IMR-90 (cell line): Measurements from ENCODE around the gene PSMB1. TPM values are rescaled to one million over a fixed set of nuclear protein-coding genes. Genes with fewer than 3 reads are reported as not detected.

Source experiments
- ATAC-seq: fragments of 200-7000 bp; cut with Tn5 transposase; 2 replicates; pipeline ENCODE4 v1.9.1; 2020; ENCODE audit warnings: low read depth, mild to moderate bottlenecking, moderate library complexity
- BruUV-seq: library from RNA; stranded (reverse); fragments of 400-500 nt; replicated peaks from 2 replicates; lab custom pipeline; 2021; lab: Mats Ljungman, UMichigan
- CTCF ChIA-PET: fragments of 300-600 bp; formaldehyde crosslinking; extraction: SDS; loops from one replicate; lab custom pipeline; 2021; ENCODE audit warnings: antibody characterized with exemption; lab: Yijun Ruan, JAX
- POLR2A ChIA-PET: fragments of 300-600 bp; sonication (Branson Sonifier 250); formaldehyde crosslinking; loops from one replicate; lab custom pipeline; 2022; ENCODE audit warnings: antibody characterized with exemption; ENCODE audit not compliant: unreplicated experiment; lab: Charles Lee
- DNase-seq: peaks from one replicate; pipeline ENCODE4 v3.0.0; 2013
- H2AFZ ChIP-seq: replicated peaks from 2 replicates; pipeline ENCODE3; 2013; ENCODE audit warnings: low read length, mild to moderate bottlenecking; ENCODE audit not compliant: poor library complexity
- H2AK5ac ChIP-seq: 2 replicates; pipeline ENCODE4 v1.6.1; 2013; ENCODE audit warnings: low read depth, low read length, inconsistent platforms
- H2AK9ac ChIP-seq: replicated peaks from 2 replicates; pipeline ENCODE3; 2013; ENCODE audit warnings: mild to moderate bottlenecking, low read depth, low read length, moderate library complexity; ENCODE audit not compliant: poor library complexity
- H2BK120ac ChIP-seq: 2 replicates; pipeline ENCODE4 v1.6.1; 2013; ENCODE audit warnings: low read depth, low read length, inconsistent platforms
- H2BK15ac ChIP-seq: 3 replicates; pipeline ENCODE4 v1.6.1; 2013; ENCODE audit warnings: low read depth, low read length, inconsistent platforms
- H2BK20ac ChIP-seq: 2 replicates; pipeline ENCODE4 v1.6.1; 2013; ENCODE audit warnings: low read depth, mild to moderate bottlenecking, inconsistent platforms, low read length, moderate library complexity
- H2BK5ac ChIP-seq: 2 replicates; pipeline ENCODE4 v1.6.1; 2013; ENCODE audit warnings: mild to moderate bottlenecking, low read depth, low read length, inconsistent platforms; ENCODE audit not compliant: poor library complexity, severe bottlenecking
- H3K14ac ChIP-seq: replicated peaks from 2 replicates; pipeline ENCODE4 v1.6.1; 2013; ENCODE audit warnings: low read depth, low read length, inconsistent platforms
- H3K18ac ChIP-seq: 2 replicates; pipeline ENCODE4 v1.6.1; 2013; ENCODE audit warnings: low read depth, low read length, control low read depth
- H3K23ac ChIP-seq: 2 replicates; pipeline ENCODE4 v1.6.1; 2013; ENCODE audit warnings: low read depth, low read length, inconsistent platforms
- H3K27ac ChIP-seq: 2 replicates; pipeline ENCODE4 v1.5.1; 2013; ENCODE audit warnings: mild to moderate bottlenecking, control low read depth, low read length; ENCODE audit not compliant: insufficient read depth
- H3K27me3 ChIP-seq: 2 replicates; pipeline ENCODE4 v1.6.1; 2013; ENCODE audit warnings: low read length; ENCODE audit not compliant: control insufficient read depth, insufficient read depth
- H3K36me3 ChIP-seq: 2 replicates; pipeline ENCODE4 v1.6.1; 2013; ENCODE audit warnings: low read length, mixed read lengths; ENCODE audit not compliant: control insufficient read depth, insufficient read depth
- H3K4ac ChIP-seq: 2 replicates; pipeline ENCODE4 v1.6.1; 2013; ENCODE audit warnings: low read depth, low read length, inconsistent platforms
- H3K4me1 ChIP-seq: 2 replicates; pipeline ENCODE4 v1.6.1; 2013; ENCODE audit warnings: low read length, mixed read lengths; ENCODE audit not compliant: control insufficient read depth, insufficient read depth
- H3K4me2 ChIP-seq: 2 replicates; pipeline ENCODE4 v1.6.1; 2013; ENCODE audit warnings: low read depth, mild to moderate bottlenecking, control low read depth, low read length, moderate library complexity
- H3K4me3 ChIP-seq: 2 replicates; pipeline ENCODE4 v1.5.1; 2013; ENCODE audit warnings: low read depth, mild to moderate bottlenecking, control low read depth, low read length, moderate library complexity; ENCODE audit not compliant: insufficient read depth
- H3K56ac ChIP-seq: 2 replicates; pipeline ENCODE4 v1.6.1; 2013; ENCODE audit warnings: low read length, inconsistent platforms; ENCODE audit not compliant: insufficient read depth; ENCODE audit errors: extremely low read depth
- H3K79me1 ChIP-seq, 2 experiments: 2 replicates each; pipeline ENCODE4 v1.6.1; 2013; ENCODE audit warnings: low read length in 2 of 2, inconsistent platforms in 1 of 2, low read depth in 1 of 2
- H3K9ac ChIP-seq: 2 replicates; pipeline ENCODE4 v1.6.1; 2013; ENCODE audit warnings: low read depth, low read length, control low read depth
- H3K9me1 ChIP-seq: 2 replicates; pipeline ENCODE4 v1.6.1; 2013; ENCODE audit warnings: low read length, inconsistent platforms; ENCODE audit not compliant: insufficient read depth
- H3K9me3 ChIP-seq: 2 replicates; pipeline ENCODE4 v1.6.1; 2013; ENCODE audit warnings: low read length; ENCODE audit not compliant: control insufficient read depth, insufficient read depth
- H4K20me1 ChIP-seq: 2 replicates; pipeline ENCODE4 v1.6.1; 2013; ENCODE audit warnings: low read length, inconsistent platforms; ENCODE audit not compliant: insufficient read depth
- H4K5ac ChIP-seq: 2 replicates; pipeline ENCODE4 v1.6.1; 2013; ENCODE audit warnings: mild to moderate bottlenecking, low read depth, low read length, control low read depth
- H4K8ac ChIP-seq, 2 experiments: 2 replicates each; pipeline ENCODE4 v1.6.1; 2013; ENCODE audit warnings: low read depth in 2 of 2, low read length in 2 of 2, control low read depth in 1 of 2, inconsistent platforms in 1 of 2
- H4K91ac ChIP-seq: 2 replicates; pipeline ENCODE4 v1.6.1; 2013; ENCODE audit warnings: low read depth, low read length, inconsistent platforms; ENCODE audit not compliant: insufficient read depth
- CEBPB ChIP-seq: IDR thresholded peaks from 2 replicates; pipeline ENCODE4 v1.6.1; 2012; ENCODE audit warnings: low read depth, low read length, improper control_type of control experiment
- MAFK ChIP-seq: IDR thresholded peaks from 2 replicates; pipeline ENCODE4 v1.6.1; 2012; ENCODE audit warnings: low read depth, low read length, improper control_type of control experiment
- MAZ ChIP-seq: IDR thresholded peaks from 2 replicates; pipeline ENCODE4 v1.6.1; 2012; ENCODE audit warnings: low read depth, mild to moderate bottlenecking, low read length, improper control_type of control experiment, moderate library complexity, borderline replicate concordance
- MXI1 ChIP-seq: IDR thresholded peaks from 2 replicates; pipeline ENCODE4 v1.6.1; 2012; ENCODE audit warnings: low read depth, mild to moderate bottlenecking, low read length, moderate library complexity, borderline replicate concordance
- NFE2L2 ChIP-seq: fragments of 150-350 bp; IDR thresholded peaks from 2 replicates; pipeline ENCODE4 v1.6.1; 2016; ENCODE audit warnings: low read depth, mild to moderate bottlenecking, low read length
- RFX5 ChIP-seq: IDR thresholded peaks from 2 replicates; pipeline ENCODE4 v1.8.0; 2012; ENCODE audit warnings: low read depth, mild to moderate bottlenecking, low read length, moderate library complexity
- WGBS, 2 experiments: methylation state at CpG; one replicate each; pipeline versions ENCODE4 v1.1.5 to v1.1.7; 2013; ENCODE audit warnings: missing lambda C conversion rate in 2 of 2; ENCODE audit not compliant: insufficient read length in 1 of 2; ENCODE audit errors: extremely low coverage in 2 of 2; 5-methylcytosine and 5-hydroxymethylcytosine counted together
- dilution Hi-C: fragments of 300-500 bp; cut with HindIII; formaldehyde crosslinking; loops from one replicate; pipeline ENCODE4 v1.14.3; 2018; ENCODE audit warnings: low sequenced_read_pairs; ENCODE audit not compliant: unreplicated experiment
- in situ Hi-C: fragments of 300-500 bp; cut with MboI; formaldehyde crosslinking; loops from 3 replicates; pipeline ENCODE4 v1.14.3; 2019; ENCODE audit warnings: low sequenced_read_pairs, inconsistent platforms, mixed read lengths
- intact Hi-C: fragments of 100-400 bp; cut with micrococcal nuclease; formaldehyde crosslinking; loops from 2 replicates; pipeline ENCODE4 v1.10.0; 2022
- polyA plus RNA-seq, 3 experiments: library from polyadenylated mRNA; depleted of rRNA; stranded (reverse); fragments of >200 nt; gene quantifications; 2 replicates each; pipeline ENCODE4 v1.2.3, GENCODE V29; 2012; ENCODE audit warnings: low replicate concordance in 1 of 3
- total RNA-seq: library from RNA; depleted of rRNA; stranded (reverse); fragments of >200 nt; gene quantifications from 2 replicates; pipeline ENCODE4 v1.2.3, GENCODE V29; 2012
- TF ChIP-seq, protein P1 (sequence below): fragments of 150-350 bp; IDR thresholded peaks from 2 replicates; pipeline ENCODE4 v1.6.1; 2017; ENCODE audit warnings: mild to moderate bottlenecking, antibody characterized with exemption, low read length, low read depth

Gene PSMB1
- total and polyA plus RNA-seq, 2 of the 4 experiments (the other 2 are of a cell fraction): 450 to 508 TPM

DNA sequence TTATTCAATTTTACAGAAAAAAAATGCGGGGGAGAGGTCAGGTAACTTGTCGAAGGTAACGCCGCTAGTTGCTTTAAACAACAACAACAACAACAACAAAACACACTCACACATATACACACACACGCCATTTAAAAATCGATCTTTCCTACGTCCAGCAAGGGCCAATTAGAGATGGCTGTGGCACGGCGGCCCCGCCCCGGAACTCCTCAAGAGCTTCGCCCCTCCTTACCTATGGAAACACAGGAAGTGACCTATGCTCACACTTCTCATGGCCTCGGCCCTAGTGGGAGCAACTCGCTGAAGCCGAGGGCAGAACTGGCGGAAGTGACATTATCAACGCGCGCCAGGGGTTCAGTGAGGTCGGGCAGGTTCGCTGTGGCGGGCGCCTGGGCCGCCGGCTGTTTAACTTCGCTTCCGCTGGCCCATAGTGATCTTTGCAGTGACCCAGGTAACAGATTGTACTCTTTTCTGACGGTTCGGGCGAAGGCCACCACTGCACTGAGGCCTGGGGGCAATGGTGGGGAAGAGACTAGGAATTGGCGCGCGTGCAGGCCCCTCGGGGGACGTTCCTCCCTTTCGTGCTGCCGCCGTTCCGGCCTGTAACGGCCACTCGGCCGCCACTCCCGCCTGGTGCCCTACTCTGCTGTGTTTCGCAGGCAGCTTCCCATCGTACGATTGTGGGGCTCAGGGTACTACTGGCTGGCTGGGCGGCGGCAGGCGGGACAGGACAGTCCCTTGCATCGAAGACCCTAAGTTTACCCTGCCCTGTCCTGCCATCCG lies 1.1 kb upstream of the PSMB1 start, which contains the start of gene TBP (continued):
- TF ChIP-seq MAZ: peak; percentile 88; the same call in 1 of the 2 replicates

DNA sequence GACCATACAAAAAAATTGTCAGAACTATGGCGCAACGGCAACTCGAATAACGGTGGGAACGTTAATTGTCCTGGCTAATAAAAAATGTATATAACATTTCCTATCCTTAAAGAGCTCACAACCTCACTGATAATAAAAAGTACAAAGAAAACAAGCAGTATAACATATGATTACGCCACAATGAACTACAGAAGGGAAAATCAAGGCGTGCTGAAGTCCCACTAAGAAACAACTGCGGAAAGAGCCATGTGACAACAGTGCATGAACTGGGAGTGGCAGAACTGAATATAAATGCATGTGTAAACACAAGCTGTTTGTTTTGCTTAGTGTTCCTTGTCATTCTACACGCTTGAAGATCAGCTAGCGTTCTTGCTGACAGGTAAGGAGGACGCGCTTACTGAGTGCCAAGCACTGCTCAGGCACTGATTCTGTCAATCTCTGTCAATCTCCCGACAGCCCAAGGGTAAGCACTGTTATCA lies 466 bp upstream of the PSMB1 start:
- Histone ChIP-seq H2AFZ (peak overlapping the region; percentile 92), H2AK5ac (no peak overlapping the region), H4K20me1 (peaks cover 38% of the 10 kb centered on the region), H2BK20ac (no peak overlapping the region), H3K56ac (peak overlapping the region; percentile 0; the same call in 1 of the 2 replicates), H3K23ac (0 out of 2 replicates have a peak overlapping the region, but pooled peaks have one; percentile 33), H3K27ac (peak overlapping the region; percentile 52; the same call in 1 of the 2 replicates), H2BK120ac (0 out of 2 replicates have a peak overlapping the region, but pooled peaks have one; percentile 9), H3K79me1 (peaks cover 4 to 15% of the 10 kb centered on the region in 2 experiments; a peak in 2 of 4 replicates), H4K8ac (peak overlapping the region; percentile 50 to 83; a peak in 3 of 4 replicates), H3K4me1 (no peaks in the 10 kb centered on the region; the same call in 1 of the 2 replicates), H2BK5ac (peak overlapping the region; percentile 31), H4K91ac (peak overlapping the region; percentile 35; the same call in 1 of the 2 replicates), H3K27me3 (no peaks in the 10 kb centered on the region), H2BK15ac (peak overlapping the region; percentile 35; the same call in 1 of the 3 replicates), H2AK9ac (peak overlapping the region; percentile 3), H3K9me1 (no peaks in the 10 kb centered on the region), H4K5ac (peak overlapping the region; percentile 68), H3K9me3 (no peaks in the 10 kb centered on the region), H3K4me2 (peak overlapping the region; percentile 96), H3K4ac (peak overlapping the region; percentile 19), H3K4me3 (peak overlapping the region; percentile 70), H3K9ac (peak overlapping the region; percentile 68), H3K36me3 (peaks cover 4% of the 10 kb centered on the region), H3K18ac (peak overlapping the region; percentile 12; the same call in 1 of the 2 replicates), H3K14ac (0 out of 2 replicates have a peak overlapping the region, but pooled peaks have one; percentile 35)
- no CpG with 5 or more reads among the region's 13 CpGs for WGBS, 2 experiments
- TF ChIP-seq CEBPB (peak; percentile 2; the same call in 1 of the 2 replicates), MXI1 (peak; percentile 78; the same call in 1 of the 2 replicates), MAFK (no peak), RFX5 (no peak), NFE2L2 (no peak)
- TF ChIP-seq, protein P1, sequence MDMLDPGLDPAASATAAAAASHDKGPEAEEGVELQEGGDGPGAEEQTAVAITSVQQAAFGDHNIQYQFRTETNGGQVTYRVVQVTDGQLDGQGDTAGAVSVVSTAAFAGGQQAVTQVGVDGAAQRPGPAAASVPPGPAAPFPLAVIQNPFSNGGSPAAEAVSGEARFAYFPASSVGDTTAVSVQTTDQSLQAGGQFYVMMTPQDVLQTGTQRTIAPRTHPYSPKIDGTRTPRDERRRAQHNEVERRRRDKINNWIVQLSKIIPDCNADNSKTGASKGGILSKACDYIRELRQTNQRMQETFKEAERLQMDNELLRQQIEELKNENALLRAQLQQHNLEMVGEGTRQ: peak; percentile 49; the same call in 1 of the 2 replicates
- ATAC-seq: peak; percentile 22
- no TSS peak for BruUV-seq
- POLR2A ChIA-PET: no interaction called here
- CTCF ChIA-PET: no interaction called here
- intact Hi-C loops: no loop called here
- DNase-seq: peak; percentile 37
- dilution Hi-C loops: no loop called here
- in situ Hi-C loops: no loop called here
